ENCODE results near the gene RNASE1. TPM values are rescaled to one million over a fixed set of nuclear protein-coding genes. Genes with fewer than 3 reads are reported as not detected.

RNASE1 gene
- total and polyA plus RNA-seq, 8 donors, result 51.6 to 604 (median 237) TPM

- 85 to 94% (median 92%) methylated on average over 5 of the region's 5 CpGs for WGBS, 5 donors
- Histone ChIP-seq H3K4me1 (peaks cover 0 to 7% (median 0%) of the 10 kb centered on the region in 4 donors), H3K27ac (no peak overlapping the region), H3K27me3 (no peaks in the 10 kb centered on the region), H3K4me3 (no peak overlapping the region), H3K9me3 (peaks cover 0 to 24% (median 19%) of the 10 kb centered on the region in 4 donors), H3K36me3 (no peaks in the 10 kb centered on the region)
- intact Hi-C loops (cut with DNase I; ENCODE audit: low total_unique reads), result no loop called here
- DNase-seq, result no peak
- TF ChIP-seq EP300 (IDR thresholded peaks at IDR 0.05) (no peak), POLR2AphosphoS5 (IDR thresholded peaks at IDR 0.05) (no peak), CTCF (IDR thresholded peaks at IDR 0.05) (no peak), POLR2A (IDR thresholded peaks at IDR 0.05) (no peak)
Observed at GRCh38 chr14:20751963-20752562, 50.6 kb downstream of the RNASE1 start.

Other genes with a start within 250 kb of the RNASE1 start
- gene RNASE9, start 241.8 kb downstream of the RNASE1 start, total RNA-seq, result not detected
- not detected for gene RNASE9, start 241.8 kb downstream of the RNASE1 start, polyA plus RNA-seq
- not detected for gene RNASE11, start 214.8 kb downstream of the RNASE1 start, total RNA-seq
- gene RNASE11, start 214.8 kb downstream of the RNASE1 start, polyA plus RNA-seq, result not detected
- not detected for gene RNASE12, start 211.5 kb downstream of the RNASE1 start, total RNA-seq
- not detected for gene RNASE12, start 211.5 kb downstream of the RNASE1 start, polyA plus RNA-seq
- gene OR6S1, start 161.2 kb downstream of the RNASE1 start, total RNA-seq, result not detected
- not detected for gene OR6S1, start 161.2 kb downstream of the RNASE1 start, polyA plus RNA-seq
- gene RNASE4, start 118.3 kb downstream of the RNASE1 start, total RNA-seq, result 100 to 1,000 TPM in 3 of 5 donors, 10 to 100 TPM in 1, not detected in 1; 13.4 to 158 (median 117) TPM
- 10 to 100 TPM; 27.6 to 58.0 (median 35.4) TPM for gene RNASE4, start 118.3 kb downstream of the RNASE1 start, polyA plus RNA-seq
- gene ANG, start 114.1 kb downstream of the RNASE1 start, total RNA-seq, result 10 to 100 TPM in 3 of 5 donors, 1 to 10 TPM in 1, under 1 TPM in 1; 0.58 to 46.1 (median 37.4) TPM
- gene ANG, start 114.1 kb downstream of the RNASE1 start, polyA plus RNA-seq, result 10 to 100 TPM; 15.9 to 34.7 (median 28.0) TPM
- gene EDDM3A, start 57.0 kb downstream of the RNASE1 start, total RNA-seq, result not detected
- under 1 TPM in 1 of 3 donors, not detected in 2; 0.38 TPM for gene EDDM3A, start 57.0 kb downstream of the RNASE1 start, polyA plus RNA-seq
- gene EDDM3B, start 34.4 kb downstream of the RNASE1 start, total RNA-seq, result not detected
- not detected for gene EDDM3B, start 34.4 kb downstream of the RNASE1 start, polyA plus RNA-seq
- 10 to 100 TPM in 1 of 5 donors, 1 to 10 TPM in 2, not detected in 2; 2.9 to 13.3 (median 8.4) TPM for gene RNASE6, start 21.6 kb downstream of the RNASE1 start, total RNA-seq
- 1 to 10 TPM; 4.7 to 8.2 (median 5.0) TPM for gene RNASE6, start 21.6 kb downstream of the RNASE1 start, polyA plus RNA-seq
- gene RNASE3, start 88.5 kb upstream of the RNASE1 start, total RNA-seq, result 1 to 10 TPM in 2 of 5 donors, not detected in 3; 1.3 to 1.4 TPM
- gene RNASE3, start 88.5 kb upstream of the RNASE1 start, polyA plus RNA-seq, result not detected
- gene RNASE2, start 152.6 kb upstream of the RNASE1 start, total RNA-seq, result not detected
- gene RNASE2, start 152.6 kb upstream of the RNASE1 start, polyA plus RNA-seq, result 1 to 10 TPM in 2 of 3 donors, under 1 TPM in 1; 1.00 to 1.3 (median 1.2) TPM
- gene METTL17, start 187.1 kb upstream of the RNASE1 start, total RNA-seq, result 100 to 1,000 TPM in 3 of 5 donors, 10 to 100 TPM in 2; 61.5 to 304 (median 107) TPM
- 10 to 100 TPM; 31.8 to 97.5 (median 38.0) TPM for gene METTL17, start 187.1 kb upstream of the RNASE1 start, polyA plus RNA-seq
- gene SLC39A2, start 196.4 kb upstream of the RNASE1 start, total RNA-seq, result not detected
- gene SLC39A2, start 196.4 kb upstream of the RNASE1 start, polyA plus RNA-seq, result 1 to 10 TPM in 1 of 3 donors, not detected in 2; 3.8 TPM
- gene NDRG2, start 222.2 kb upstream of the RNASE1 start, total RNA-seq, result 100 to 1,000 TPM in 3 of 5 donors, 10 to 100 TPM in 2; 61.3 to 418 (median 115) TPM
- 100 to 1,000 TPM in 1 of 3 donors, 10 to 100 TPM in 2; 92.1 to 194 (median 99.1) TPM for gene NDRG2, start 222.2 kb upstream of the RNASE1 start, polyA plus RNA-seq
- gene TPPP2, start 227.4 kb upstream of the RNASE1 start, total RNA-seq, result not detected
- under 1 TPM in 1 of 3 donors, not detected in 2; 0.62 TPM for gene TPPP2, start 227.4 kb upstream of the RNASE1 start, polyA plus RNA-seq
- under 1 TPM in 1 of 5 donors, not detected in 4; 0.18 TPM for gene RNASE13, start 232.0 kb upstream of the RNASE1 start, total RNA-seq
- gene RNASE13, start 232.0 kb upstream of the RNASE1 start, polyA plus RNA-seq, result not detected
- 1 to 10 TPM in 1 of 5 donors, not detected in 4; 2.6 TPM for gene RNASE7, start 239.5 kb upstream of the RNASE1 start, total RNA-seq
- under 1 TPM in 1 of 3 donors, not detected in 2; 0.58 TPM for gene RNASE7, start 239.5 kb upstream of the RNASE1 start, polyA plus RNA-seq